ENCODE data around the gene GPR183. TPM values are rescaled to one million over a fixed set of nuclear protein-coding genes. Genes with fewer than 3 reads are reported as not detected.

Gene GPR183
- total and polyA plus RNA-seq, 2 of the 8 experiments (the other 6 are each of a cell fraction or from before 2014, with no cell fraction given) = not detected

DNA sequence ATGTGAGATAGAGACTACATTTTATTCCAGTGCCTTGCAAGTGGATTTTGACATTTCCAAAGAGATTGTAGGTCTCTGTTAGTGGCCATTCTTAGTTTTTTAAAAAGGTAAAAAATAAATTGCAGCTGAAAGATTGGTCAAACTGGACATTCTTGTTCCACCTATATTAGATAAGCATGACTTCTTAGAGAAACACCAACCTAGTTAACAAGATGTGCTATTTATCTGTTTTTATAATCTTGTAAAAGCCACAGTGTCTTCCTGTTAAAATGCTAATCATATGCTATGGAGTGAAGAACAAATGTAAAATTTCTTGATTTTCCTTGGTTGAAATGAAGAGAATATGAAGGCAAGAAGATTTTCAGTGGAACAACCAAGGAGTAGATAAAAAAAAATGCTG, 33.4 kb upstream of the GPR183 start:
- Histone ChIP-seq H3K23ac (ENCODE audit: insufficient read length) (no peak overlapping the region), H3K79me2 (ENCODE audit: control insufficient read depth in 1 of 2, insufficient read depth in 2 of 2, low read length in 2 of 2) (no peaks in the 10 kb centered on the region), H3K9me3 (ENCODE audit: insufficient read depth in 2 of 2, low read depth in 1 of 2, low read length in 1 of 2) (no peaks in the 10 kb centered on the region), H3K27ac (ENCODE audit: low read depth, low read length) (no peak overlapping the region), H2BK20ac (ENCODE audit: low read length) (no peak overlapping the region), H4K5ac (ENCODE audit: insufficient read length, low read depth, low read length) (no peak overlapping the region), H3K9ac (replicated peaks in 1 of 4; ENCODE audit: extremely low read depth in 1 of 4, low read depth in 3 of 4, low read length in 3 of 4) (no peak overlapping the region), H2BK12ac (ENCODE audit: low read depth, low read length) (no peak overlapping the region), H3K18ac (ENCODE audit: extremely low read depth, low read length) (no peak overlapping the region), H2AFZ (ENCODE audit: low read length) (no peak overlapping the region), H4K8ac (ENCODE audit: extremely low read depth, insufficient read depth, low read length) (no peak overlapping the region), H2BK15ac (ENCODE audit: low read length) (no peak overlapping the region), H3K4me1 (replicated peaks in 1 of 4; ENCODE audit: control insufficient read depth in 3 of 4, insufficient read depth in 4 of 4, low read length in 3 of 4) (peaks cover 0 to 3% (median 1%) of the 10 kb centered on the region in 4 experiments; a peak in 2 of 7 replicates), H3K4me3 (ENCODE audit: extremely low read depth in 1 of 4, insufficient read depth in 2 of 4, low read depth in 3 of 4, low read length in 4 of 4) (no peak overlapping the region), H3K4me2 (ENCODE audit: insufficient read depth in 1 of 2, low read depth in 2 of 2, low read length in 2 of 2) (no peak overlapping the region), H4K20me1 (replicated peaks in 1 of 2; ENCODE audit: control insufficient read depth in 1 of 2, insufficient read depth in 2 of 2, low read length in 2 of 2) (peaks cover 0 to 6% of the 10 kb centered on the region in 2 experiments), H2BK120ac (replicated peaks; ENCODE audit: low read depth, low read length) (no peak overlapping the region), H4K91ac (replicated peaks; ENCODE audit: insufficient read length, low read length) (no peak overlapping the region), H3K27me3 (replicated peaks in 1 of 4; ENCODE audit: control insufficient read depth in 3 of 4, extremely low read depth in 1 of 4, insufficient read depth in 3 of 4, low read length in 3 of 4) (no peaks in the 10 kb centered on the region), H3K56ac (replicated peaks; ENCODE audit: insufficient read length, low read depth, low read length) (no peak overlapping the region), H3K14ac (ENCODE audit: insufficient read length) (no peak overlapping the region), H3K23me2 (ENCODE audit: low read depth, low read length) (no peaks in the 10 kb centered on the region), H3K4ac (replicated peaks; ENCODE audit: insufficient read length, low read depth, low read length) (no peak overlapping the region), H2BK5ac (ENCODE audit: low read depth, low read length) (no peak overlapping the region), H3K36me3 (ENCODE audit: control insufficient read depth in 2 of 4, insufficient read depth in 4 of 4, low read length in 3 of 4) (peaks cover 2 to 20% (median 7%) of the 10 kb centered on the region in 4 experiments; a peak in 5 of 8 replicates), H3K79me1 (ENCODE audit: low read depth, low read length) (no peaks in the 10 kb centered on the region; the same call in 1 of the 2 replicates), H2AK5ac (ENCODE audit: low read depth, low read length) (no peak overlapping the region)
- CTCF ChIA-PET (ENCODE audit: partially characterized antibody) = interaction anchor here (1.4 kb wide), 1 partner anchor 12 kb away, joined by 3 read pairs; no protein-coding TSS in a partner anchor
- TF ChIP-seq RBBP5 (IDR thresholded peaks at IDR 0.05; ENCODE audit: borderline replicate concordance, low read depth, low read length) = no peak
- TF ChIP-seq, protein P1, sequence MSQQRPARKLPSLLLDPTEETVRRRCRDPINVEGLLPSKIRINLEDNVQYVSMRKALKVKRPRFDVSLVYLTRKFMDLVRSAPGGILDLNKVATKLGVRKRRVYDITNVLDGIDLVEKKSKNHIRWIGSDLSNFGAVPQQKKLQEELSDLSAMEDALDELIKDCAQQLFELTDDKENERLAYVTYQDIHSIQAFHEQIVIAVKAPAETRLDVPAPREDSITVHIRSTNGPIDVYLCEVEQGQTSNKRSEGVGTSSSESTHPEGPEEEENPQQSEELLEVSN (IDR thresholded peaks at IDR 0.05) = no peak
- no peak for TF ChIP-seq CTBP2 (IDR thresholded peaks at IDR 0.05; ENCODE audit: borderline replicate concordance, insufficient read depth, insufficient read length, low read length)
- TF ChIP-seq, protein P2, sequence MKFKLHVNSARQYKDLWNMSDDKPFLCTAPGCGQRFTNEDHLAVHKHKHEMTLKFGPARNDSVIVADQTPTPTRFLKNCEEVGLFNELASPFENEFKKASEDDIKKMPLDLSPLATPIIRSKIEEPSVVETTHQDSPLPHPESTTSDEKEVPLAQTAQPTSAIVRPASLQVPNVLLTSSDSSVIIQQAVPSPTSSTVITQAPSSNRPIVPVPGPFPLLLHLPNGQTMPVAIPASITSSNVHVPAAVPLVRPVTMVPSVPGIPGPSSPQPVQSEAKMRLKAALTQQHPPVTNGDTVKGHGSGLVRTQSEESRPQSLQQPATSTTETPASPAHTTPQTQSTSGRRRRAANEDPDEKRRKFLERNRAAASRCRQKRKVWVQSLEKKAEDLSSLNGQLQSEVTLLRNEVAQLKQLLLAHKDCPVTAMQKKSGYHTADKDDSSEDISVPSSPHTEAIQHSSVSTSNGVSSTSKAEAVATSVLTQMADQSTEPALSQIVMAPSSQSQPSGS (IDR thresholded peaks at IDR 0.05; ENCODE audit: low read length) = no peak
- no peak for TF ChIP-seq BACH1 (IDR thresholded peaks at IDR 0.05; ENCODE audit: low read length)
- TF ChIP-seq BCL11A (IDR thresholded peaks at IDR 0.05; ENCODE audit: low read depth in 2 of 2, low read length in 2 of 2) = no peak
- no peak for TF ChIP-seq CREB1 (IDR thresholded peaks at IDR 0.05)
- no peak for TF ChIP-seq MAFK (IDR thresholded peaks at IDR 0.05; ENCODE audit: low read depth, low read length)
- TF ChIP-seq CBX5 (IDR thresholded peaks at IDR 0.05; ENCODE audit: low read depth, low read length) = no peak
- TF ChIP-seq TAF7 (optimal IDR thresholded peaks at IDR 0.05; ENCODE audit: borderline replicate concordance, low read depth, low read length) = no peak
- DNase-seq (ENCODE audit: low read depth in 1 of 2, low spot score in 2 of 2) = no peak
- no peak for FAIRE-seq
- POLR2A ChIA-PET (ENCODE audit: partially characterized antibody) = no interaction called here
